ENCODE results near the gene ZBTB21. TPM values are rescaled to one million over a fixed set of nuclear protein-coding genes. Genes with fewer than 3 reads are reported as not detected.
"Not testable (repeated sequence)": the region's sequence is repeated elsewhere in the genome, so short reads cannot be mapped to it uniquely, and the experiment has no call there.

Gene ZBTB21
- total and polyA plus RNA-seq, 2 donors (not counting 1 experiment from before 2014, with no cell fraction given) = 8.9 to 9.1 TPM

DNA sequence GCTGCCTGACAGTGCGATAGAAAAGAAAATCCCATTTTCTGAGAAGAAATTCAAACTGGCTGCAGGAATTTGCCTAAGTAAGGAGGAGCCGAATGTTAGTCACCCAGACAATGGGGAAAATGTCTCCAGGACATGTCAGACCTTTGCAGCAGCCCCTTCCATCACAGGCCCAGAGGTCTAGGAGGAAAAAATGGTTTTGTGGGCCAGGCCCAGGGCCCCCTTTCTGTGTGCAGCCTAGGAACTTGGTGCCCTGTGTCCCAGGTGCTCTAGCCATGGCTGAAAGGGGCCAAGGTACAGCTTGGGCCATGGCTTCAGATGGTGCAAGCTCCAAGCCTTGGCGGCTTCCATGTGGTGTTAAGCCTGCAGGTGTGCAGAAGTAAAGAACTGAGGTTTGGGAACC is 14.6 kb downstream of the ZBTB21 start:
- Histone ChIP-seq H3K4me2 (ENCODE audit: extremely low read depth, insufficient read depth, low read length) (no peak overlapping the region), H4K20me1 (ENCODE audit: control insufficient read depth, extremely low read depth, insufficient read depth, low read length) (no peaks in the 10 kb centered on the region), H3K36me3 (ENCODE audit: control insufficient read depth, insufficient read depth, low read length) (peaks cover 7% of the 10 kb centered on the region), H3K4me1 (ENCODE audit: control insufficient read depth, extremely low read depth, insufficient read depth, low read length) (peaks cover 2% of the 10 kb centered on the region), H3K4me3 (replicated peaks in 1 of 4; ENCODE audit: control extremely low read depth in 1 of 4, insufficient read depth in 1 of 4, low read depth in 3 of 4, low read length in 4 of 4) (no peak overlapping the region), H3K9me3 (ENCODE audit: control insufficient read depth, insufficient read depth, low read depth, low read length) (no peaks in the 10 kb centered on the region), H2AFZ (ENCODE audit: low read length) (no peak overlapping the region), H3K79me2 (ENCODE audit: control insufficient read depth, insufficient read depth, low read length) (peaks cover 4% of the 10 kb centered on the region), H3K27ac (ENCODE audit: insufficient read depth, low read length) (no peak overlapping the region), H3K9ac (ENCODE audit: insufficient read depth, low read length) (no peak overlapping the region), H3K27me3 (ENCODE audit: control insufficient read depth, insufficient read depth, low read length) (no peaks in the 10 kb centered on the region)
- TF ChIP-seq, protein P1, sequence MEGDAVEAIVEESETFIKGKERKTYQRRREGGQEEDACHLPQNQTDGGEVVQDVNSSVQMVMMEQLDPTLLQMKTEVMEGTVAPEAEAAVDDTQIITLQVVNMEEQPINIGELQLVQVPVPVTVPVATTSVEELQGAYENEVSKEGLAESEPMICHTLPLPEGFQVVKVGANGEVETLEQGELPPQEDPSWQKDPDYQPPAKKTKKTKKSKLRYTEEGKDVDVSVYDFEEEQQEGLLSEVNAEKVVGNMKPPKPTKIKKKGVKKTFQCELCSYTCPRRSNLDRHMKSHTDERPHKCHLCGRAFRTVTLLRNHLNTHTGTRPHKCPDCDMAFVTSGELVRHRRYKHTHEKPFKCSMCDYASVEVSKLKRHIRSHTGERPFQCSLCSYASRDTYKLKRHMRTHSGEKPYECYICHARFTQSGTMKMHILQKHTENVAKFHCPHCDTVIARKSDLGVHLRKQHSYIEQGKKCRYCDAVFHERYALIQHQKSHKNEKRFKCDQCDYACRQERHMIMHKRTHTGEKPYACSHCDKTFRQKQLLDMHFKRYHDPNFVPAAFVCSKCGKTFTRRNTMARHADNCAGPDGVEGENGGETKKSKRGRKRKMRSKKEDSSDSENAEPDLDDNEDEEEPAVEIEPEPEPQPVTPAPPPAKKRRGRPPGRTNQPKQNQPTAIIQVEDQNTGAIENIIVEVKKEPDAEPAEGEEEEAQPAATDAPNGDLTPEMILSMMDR (conservative IDR thresholded peaks at IDR 0.05 in 1 of 2, IDR thresholded peaks at IDR 0.05 in 1 of 2; ENCODE audit: low read depth in 1 of 2, low read length in 2 of 2) = no peak
- TF ChIP-seq EZH2 (IDR thresholded peaks at IDR 0.05; ENCODE audit: low read length, missing control alignments) = no peak
- no peak for DNase-seq (ENCODE audit: low read depth in 2 of 2)

DNA sequence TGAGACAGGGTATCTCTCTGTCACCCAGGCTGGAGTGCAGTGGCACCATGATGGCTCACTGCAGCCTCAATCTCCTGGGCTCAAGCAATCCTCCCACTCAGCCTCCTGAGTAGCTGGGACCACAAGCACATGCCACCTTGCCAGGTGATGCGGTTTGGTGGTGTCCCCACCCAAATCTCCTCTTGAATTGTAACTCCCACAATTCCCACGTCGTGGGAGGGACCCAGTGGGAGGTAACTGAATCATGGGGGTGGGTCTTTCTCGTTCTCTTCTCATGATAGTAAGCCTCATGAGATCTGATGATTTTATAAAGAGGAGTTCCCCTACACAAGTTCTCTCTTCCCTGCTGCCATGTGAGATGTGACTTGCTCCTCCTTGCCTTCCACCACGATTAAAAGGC is 15.5 kb downstream of the ZBTB21 start:
- H3K4me1 ChIP-seq (ENCODE audit: control insufficient read depth, extremely low read depth, insufficient read depth, low read length); DNase-seq (ENCODE audit: low read depth in 2 of 2); H3K36me3 ChIP-seq (ENCODE audit: control insufficient read depth, insufficient read depth, low read length); H3K27me3 ChIP-seq (ENCODE audit: control insufficient read depth, insufficient read depth, low read length); H3K9ac ChIP-seq (ENCODE audit: insufficient read depth, low read length); H2AFZ ChIP-seq (ENCODE audit: low read length); H4K20me1 ChIP-seq (ENCODE audit: control insufficient read depth, extremely low read depth, insufficient read depth, low read length); H3K9me3 ChIP-seq (ENCODE audit: control insufficient read depth, insufficient read depth, low read depth, low read length); H3K4me3 ChIP-seq (replicated peaks in 1 of 4; ENCODE audit: control extremely low read depth in 1 of 4, insufficient read depth in 1 of 4, low read depth in 3 of 4, low read length in 4 of 4); H3K79me2 ChIP-seq (ENCODE audit: control insufficient read depth, insufficient read depth, low read length); H3K4me2 ChIP-seq (ENCODE audit: extremely low read depth, insufficient read depth, low read length); H3K27ac ChIP-seq (ENCODE audit: insufficient read depth, low read length): not testable (repeated sequence)

DNA sequence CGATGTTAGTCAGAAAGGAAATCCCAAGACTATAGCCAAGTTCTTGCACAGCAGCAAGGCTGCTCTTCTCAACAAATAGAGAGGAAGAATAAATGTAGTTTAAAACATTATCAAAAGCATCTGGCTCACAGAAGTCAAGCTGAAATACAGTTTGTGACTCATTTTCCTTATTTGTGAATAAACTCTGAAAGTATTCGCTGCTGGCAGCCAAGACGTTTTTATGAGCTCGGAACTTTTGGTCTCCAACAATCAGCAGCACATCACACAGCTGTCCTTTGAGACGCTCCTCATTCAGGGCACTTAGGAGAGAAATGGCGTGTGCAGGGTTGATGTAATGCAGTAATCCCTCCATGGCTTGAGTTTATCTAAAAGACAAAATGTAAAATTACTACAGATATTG is 16.4 kb downstream of the ZBTB21 start:
- Histone ChIP-seq H3K27ac (ENCODE audit: insufficient read depth, low read length) (peak overlapping the region; percentile 30), H2AFZ (ENCODE audit: low read length) (no peak overlapping the region), H3K4me1 (ENCODE audit: control insufficient read depth, extremely low read depth, insufficient read depth, low read length) (peaks cover 2% of the 10 kb centered on the region), H4K20me1 (ENCODE audit: control insufficient read depth, extremely low read depth, insufficient read depth, low read length) (no peaks in the 10 kb centered on the region), H3K27me3 (ENCODE audit: control insufficient read depth, insufficient read depth, low read length) (no peaks in the 10 kb centered on the region), H3K9ac (ENCODE audit: insufficient read depth, low read length) (no peak overlapping the region), H3K36me3 (ENCODE audit: control insufficient read depth, insufficient read depth, low read length) (peaks cover 7% of the 10 kb centered on the region), H3K4me2 (ENCODE audit: extremely low read depth, insufficient read depth, low read length) (peak overlapping the region; percentile 34), H3K9me3 (ENCODE audit: control insufficient read depth, insufficient read depth, low read depth, low read length) (no peaks in the 10 kb centered on the region), H3K79me2 (ENCODE audit: control insufficient read depth, insufficient read depth, low read length) (peaks cover 2% of the 10 kb centered on the region), H3K4me3 (replicated peaks in 1 of 4; ENCODE audit: control extremely low read depth in 1 of 4, insufficient read depth in 1 of 4, low read depth in 3 of 4, low read length in 4 of 4) (no peak overlapping the region)
- no peak for TF ChIP-seq EZH2 (IDR thresholded peaks at IDR 0.05; ENCODE audit: low read length, missing control alignments)
- TF ChIP-seq, protein P1 (conservative IDR thresholded peaks at IDR 0.05 in 1 of 2, IDR thresholded peaks at IDR 0.05 in 1 of 2; ENCODE audit: low read depth in 1 of 2, low read length in 2 of 2) = no peak
- peak; percentile 83 to 85 for DNase-seq (ENCODE audit: low read depth in 2 of 2)
